Measurements from ENCODE around the gene CDK4.

DNA sequence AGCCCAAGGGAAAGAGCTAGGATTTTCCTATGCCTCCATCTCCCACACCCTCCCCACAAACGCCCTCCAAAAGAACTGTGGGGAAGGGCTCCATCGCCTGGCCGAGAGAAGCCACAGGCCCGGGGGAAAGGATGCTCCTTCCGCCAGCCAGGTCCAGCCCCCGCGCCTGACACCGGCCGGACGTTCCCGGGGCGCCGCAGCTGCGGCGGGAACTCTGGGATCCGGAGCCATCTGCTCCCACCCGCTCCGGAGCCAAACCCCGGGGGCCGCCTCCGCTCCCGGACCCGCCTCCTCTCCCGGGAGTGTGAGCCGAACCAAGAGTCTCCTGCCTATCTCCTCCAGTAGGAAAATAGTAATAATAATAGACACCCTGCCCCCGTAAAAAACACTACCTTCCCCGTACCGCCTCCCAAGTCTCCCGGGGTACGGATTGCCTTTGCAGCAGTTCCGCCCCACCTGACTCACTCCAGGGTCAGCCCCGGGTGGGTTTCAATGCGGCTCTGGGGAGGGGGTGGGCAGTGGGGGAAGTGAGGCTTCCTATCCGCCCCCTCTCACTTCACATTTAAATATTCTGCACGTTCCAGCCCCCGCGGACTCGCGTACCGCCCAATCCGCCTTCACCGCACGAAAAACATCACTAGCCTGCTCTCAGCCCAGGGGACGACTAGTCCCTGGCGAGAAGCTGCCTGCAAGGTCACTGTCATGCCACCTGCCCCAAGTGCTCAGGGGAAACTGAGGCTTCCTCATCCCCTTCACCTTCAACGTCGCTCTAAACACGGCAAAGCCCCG is 16.0 kb downstream of the CDK4 start:
- TF ChIP-seq POLR2AphosphoS5 (IDR thresholded peaks at IDR 0.05; ENCODE audit: low read depth, low read length) (no peak), POLR2A (IDR thresholded peaks at IDR 0.05; ENCODE audit: low read depth, low read length) (no peak)
